Progenitor cell of endocrine pancreas (in vitro differentiated cells): ENCODE results near the gene KANSL1. TPM values are rescaled to one million over a fixed set of nuclear protein-coding genes. Genes with fewer than 3 reads are reported as not detected.

Source experiments
- DNase-seq: peaks from one replicate; pipeline ENCODE4 v3.0.0; 2021; ENCODE audit warnings: low spot score; ENCODE audit not compliant: unreplicated experiment
- H3K27ac Mint-ChIP-seq: 2 replicates; pipeline ENCODE4 v1.8.0; 2021; ENCODE audit warnings: mild to moderate bottlenecking, moderate library complexity, mixed read lengths
- H3K27me3 Mint-ChIP-seq: 2 replicates; pipeline ENCODE4 v1.8.0; 2021; ENCODE audit warnings: mixed read lengths
- H3K36me3 Mint-ChIP-seq: 2 replicates; pipeline ENCODE4 v1.8.0; 2022; ENCODE audit warnings: mixed read lengths; ENCODE audit not compliant: insufficient read depth
- H3K4me1 Mint-ChIP-seq: 2 replicates; pipeline ENCODE4 v1.8.0; 2021; ENCODE audit warnings: low read depth, mixed read lengths
- H3K4me3 Mint-ChIP-seq: 2 replicates; pipeline ENCODE4 v1.8.0; 2021; ENCODE audit warnings: low read depth, mild to moderate bottlenecking, moderate library complexity, mixed read lengths
- H3K9me3 Mint-ChIP-seq: 2 replicates; pipeline ENCODE4 v1.8.0; 2021; ENCODE audit warnings: low read depth, mixed read lengths
- CTCF ChIP-seq: fragments of 200-600 bp; sonication (generic); IDR thresholded peaks from one replicate; pipeline ENCODE4 v1.5.0; 2021; ENCODE audit warnings: antibody characterized with exemption, mild to moderate bottlenecking; ENCODE audit not compliant: unreplicated experiment
- total RNA-seq: library from RNA; stranded (reverse); gene quantifications from 2 replicates; pipeline ENCODE4 v1.2.1, GENCODE V29; 2021

Gene KANSL1
- total RNA-seq, 1 donor from 2014 or later = 173 TPM

GRCh38 chr17:46000757-46001156, 192.5 kb downstream of the KANSL1 start:
- DNase-seq = no peak
- Mint-ChIP-seq H3K36me3 (no peaks in the 10 kb centered on the region), H3K4me1 (no peaks in the 10 kb centered on the region), H3K4me3 (no peak overlapping the region), H3K9me3 (no peaks in the 10 kb centered on the region), H3K27ac (no peak overlapping the region), H3K27me3 (peaks cover 3% of the 10 kb centered on the region)
- TF ChIP-seq CTCF = no peak

- H3K9me3 Mint-ChIP-seq = no peaks in the 10 kb centered on the region
- H3K4me1 Mint-ChIP-seq = no peaks in the 10 kb centered on the region
- no peaks in the 10 kb centered on the region for H3K36me3 Mint-ChIP-seq
- H3K4me3 Mint-ChIP-seq = no peak overlapping the region
- H3K27ac Mint-ChIP-seq = no peak overlapping the region
- DNase-seq = no peak
- TF ChIP-seq CTCF = no peak
- peaks cover 3% of the 10 kb centered on the region for H3K27me3 Mint-ChIP-seq
These were observed 192.9 kb downstream of the KANSL1 start for GRCh38 chr17:46000292-46000691.

- H3K27me3 Mint-ChIP-seq = peaks cover 3% of the 10 kb centered on the region
- H3K9me3 Mint-ChIP-seq = no peaks in the 10 kb centered on the region
- no peak overlapping the region for H3K27ac Mint-ChIP-seq
- H3K4me3 Mint-ChIP-seq = no peak overlapping the region
- no peaks in the 10 kb centered on the region for H3K4me1 Mint-ChIP-seq
- H3K36me3 Mint-ChIP-seq = no peaks in the 10 kb centered on the region
- DNase-seq = no peak
- TF ChIP-seq CTCF = no peak
These were observed 193.3 kb downstream of the KANSL1 start for GRCh38 chr17:45999900-46000290.

- no peak within 1 kb of the TSS for H3K4me3 Mint-ChIP-seq
- no peaks in the 10 kb centered on the region for H3K9me3 Mint-ChIP-seq
- peaks cover 3% of the 10 kb centered on the region for H3K27me3 Mint-ChIP-seq
- no peaks in the 10 kb centered on the region for H3K4me1 Mint-ChIP-seq
- no peak within 1 kb of the TSS for H3K27ac Mint-ChIP-seq
- no peak for TF ChIP-seq CTCF
- DNase-seq = no peak
- no peaks in the 10 kb centered on the region for H3K36me3 Mint-ChIP-seq
These were observed 194.0 kb downstream of the KANSL1 start, which contains the start of gene STH for GRCh38 chr17:45998987-45999899. STH (plus strand) TSS chr17:45999250; CDS start chr17:45999280, 30 bp downstream.

GRCh38 chr17:45997624-45998023, 195.6 kb downstream of the KANSL1 start:
- H3K4me1 Mint-ChIP-seq = no peaks in the 10 kb centered on the region
- H3K36me3 Mint-ChIP-seq = no peaks in the 10 kb centered on the region
- H3K27me3 Mint-ChIP-seq = peaks cover 3% of the 10 kb centered on the region
- H3K9me3 Mint-ChIP-seq = no peaks in the 10 kb centered on the region
- TF ChIP-seq CTCF = no peak
- H3K4me3 Mint-ChIP-seq = no peak overlapping the region
- no peak for DNase-seq
- no peak overlapping the region for H3K27ac Mint-ChIP-seq
